GM12865 (cell line): ENCODE data around the gene CASP1.
A peak's percentile ranks its signal among the peaks of the same experiment; 100 is the strongest.

Source experiments
- DNase-seq: peaks from one replicate; pipeline ENCODE4 v3.0.0; 2010; ENCODE audit warnings: low read depth
- H3K4me3 ChIP-seq: 2 replicates; pipeline ENCODE4 v1.5.1; 2011; ENCODE audit warnings: mild to moderate bottlenecking, low read depth, low read length, control low read depth
- CTCF ChIP-seq: IDR thresholded peaks from 2 replicates; pipeline ENCODE4 v1.5.1; 2011; ENCODE audit warnings: low read length, control low read depth, low read depth, inconsistent platforms; ENCODE audit not compliant: insufficient read depth; ENCODE audit errors: missing control alignments

CASP1 gene

GRCh38 chr11:105000167-105000566, 34.8 kb downstream of the CASP1 start:
- TF ChIP-seq CTCF, result peak; percentile 8
- no peak overlapping the region for H3K4me3 ChIP-seq
- peak; percentile 19 for DNase-seq

- TF ChIP-seq CTCF, result no peak
- DNase-seq, result no peak
Measured at GRCh38 chr11:104999721-105000120, 35.2 kb downstream of the CASP1 start.

GRCh38 chr11:104997288-104997687, 37.7 kb downstream of the CASP1 start:
- TF ChIP-seq CTCF, result no peak

More at GRCh38 chr11:104999721-105000120, 35.2 kb downstream of the CASP1 start:
- H3K4me3 ChIP-seq, result no peak overlapping the region

GRCh38 chr11:104995001-104995408, 39.9 kb downstream of the CASP1 start:
- H3K4me3 ChIP-seq, result no peak overlapping the region
- no peak for TF ChIP-seq CTCF
- DNase-seq, result no peak

More at GRCh38 chr11:104997288-104997687, 37.7 kb downstream of the CASP1 start:
- no peak overlapping the region for H3K4me3 ChIP-seq
- no peak for DNase-seq

GRCh38 chr11:104992781-104993180, 42.2 kb downstream of the CASP1 start:
- DNase-seq, result no peak
- H3K4me3 ChIP-seq, result no peak overlapping the region
- TF ChIP-seq CTCF, result no peak

GRCh38 chr11:104991994-104992393, 43.0 kb downstream of the CASP1 start:
- TF ChIP-seq CTCF, result no peak
- no peak for DNase-seq
- no peak overlapping the region for H3K4me3 ChIP-seq

- H3K4me3 ChIP-seq, result no peak overlapping the region
- no peak for DNase-seq
- TF ChIP-seq CTCF, result no peak
Measured at GRCh38 chr11:104984808-104985207, 50.1 kb downstream of the CASP1 start.
